ENCODE results near the gene SEC16A.

DNA sequence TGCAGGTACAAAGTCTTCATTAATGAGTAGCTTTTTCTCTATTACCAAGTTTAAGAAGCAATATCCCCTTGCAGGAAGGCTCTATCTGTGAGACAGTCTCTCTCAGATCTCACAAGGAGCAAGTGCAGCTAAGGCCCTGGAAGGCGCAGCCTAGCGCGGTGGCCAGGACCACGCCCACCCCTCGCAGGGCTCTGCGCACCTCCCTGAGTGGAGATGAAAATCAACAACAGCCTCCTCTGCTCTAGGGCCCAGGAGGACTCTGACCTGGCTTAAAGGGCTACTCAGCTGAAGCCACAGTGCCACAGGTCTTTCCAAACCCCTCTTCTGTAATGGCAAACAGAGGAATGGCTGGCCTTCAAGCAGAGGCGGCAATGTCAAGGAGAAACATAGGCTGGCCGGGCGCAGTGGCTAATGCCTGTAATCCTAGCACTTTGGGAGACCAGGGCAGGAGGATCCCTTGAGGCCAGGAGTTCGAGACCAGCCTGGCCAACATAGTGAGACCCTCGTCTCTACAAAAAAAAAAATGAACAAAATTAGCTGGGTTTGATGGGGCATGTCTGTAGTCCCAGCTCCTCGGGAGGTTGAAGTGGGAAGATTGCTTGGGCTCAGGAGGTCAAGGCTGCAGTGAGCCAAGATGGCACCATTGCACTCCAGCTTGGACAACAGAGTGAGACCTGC is 11.9 kb downstream of the SEC16A start:
- TF ChIP-seq POLR2A (IDR thresholded peaks at IDR 0.05; ENCODE audit: low read length) (no peak), GATA1 (IDR thresholded peaks at IDR 0.05; ENCODE audit: low read depth, low read length) (no peak)
